HepG2 (cell line): ENCODE measurements around the gene PACC1. TPM values are rescaled to one million over a fixed set of nuclear protein-coding genes. Genes with fewer than 3 reads are reported as not detected.

Experiments
- ATAC-seq: fragments of 200-7000 bp; cut with Tn5 transposase; 3 replicates; pipeline ENCODE4 v1.9.1; 2020; ENCODE audit warnings: mild to moderate bottlenecking, moderate library complexity
- BruUV-seq: library from RNA; stranded (reverse); fragments of 400-500 nt; replicated peaks from 2 replicates; lab custom pipeline; 2021; lab: Mats Ljungman, UMichigan
- CTCF ChIA-PET: fragments of 300-600 bp; formaldehyde crosslinking; extraction: SDS; loops from one replicate; lab custom pipeline; 2021; ENCODE audit warnings: low total read pairs, inconsistent platforms, low intra/inter-chr PET ratio; lab: Yijun Ruan, JAX
- POLR2A ChIA-PET: fragments of 350-600 bp; sonication (Branson Sonifier 250); formaldehyde crosslinking; loops from one replicate; lab custom pipeline; 2020; ENCODE audit warnings: antibody characterized with exemption, inconsistent platforms; lab: Yijun Ruan, JAX
- DNase-seq: peaks from one replicate; pipeline ENCODE4 v3.0.0-alpha.2; 2015; ENCODE audit warnings: low spot score
- FAIRE-seq: peaks from 3 replicates; lab custom pipeline; 2011; peaks lifted over from hg19 to GRCh38; lab: Jason Lieb, UNC
- H2AFZ ChIP-seq: one replicate; pipeline ENCODE4 v1.6.1; 2011; ENCODE audit warnings: low read length, inconsistent platforms
- H3K27ac ChIP-seq: fragments of 300-600 bp; 3 replicates; pipeline ENCODE4 v1.8.0; 2011; ENCODE audit warnings: mixed run types, mild to moderate bottlenecking, mixed read lengths, low read length, inconsistent platforms; ENCODE audit not compliant: insufficient read depth; ENCODE audit errors: extremely low read length
- H3K27me3 ChIP-seq, 2 experiments: fragments of 200-600 bp in 1 of 2; 2 replicates in 1 of 2; 3 replicates in 1 of 2; pipeline versions ENCODE4 v1.6.0 to v1.8.0; 2011; ENCODE audit warnings: low read length in 2 of 2, mild to moderate bottlenecking in 2 of 2, moderate library complexity in 2 of 2, inconsistent platforms in 1 of 2; ENCODE audit not compliant: insufficient read depth in 2 of 2, control insufficient read depth in 1 of 2
- H3K36me3 ChIP-seq, 2 experiments: fragments of 200-600 bp in 1 of 2; replicated peaks in 1 of 2; 2 replicates in 1 of 2; 3 replicates in 1 of 2; pipeline versions ENCODE4 v1.5.1 to v1.8.0; 2011; ENCODE audit warnings: low read length in 2 of 2, inconsistent platforms in 1 of 2; ENCODE audit not compliant: insufficient read depth in 2 of 2, control insufficient read depth in 1 of 2
- H3K4me1 ChIP-seq: 2 replicates; pipeline ENCODE4 v1.5.1; 2012; ENCODE audit warnings: low read length, inconsistent platforms; ENCODE audit not compliant: insufficient read depth
- H3K4me2 ChIP-seq: 2 replicates; pipeline ENCODE4 v1.6.0; 2011; ENCODE audit warnings: low read depth, low read length, inconsistent platforms
- H3K4me3 ChIP-seq, 3 experiments: fragments of 200-600 bp in 1 of 3; sonication (generic), shearing (Covaris generic) in 1 of 3; replicated peaks in 1 of 3; 2 replicates each; pipeline ENCODE4 v1.5.1; 2011 to 2016; ENCODE audit warnings: low read length in 3 of 3, inconsistent platforms in 2 of 3, low read depth in 2 of 3, mild to moderate bottlenecking in 2 of 3, control low read depth in 1 of 3, mixed read lengths in 1 of 3; ENCODE audit not compliant: insufficient read depth in 1 of 3
- H3K79me2 ChIP-seq: one replicate; pipeline ENCODE4 v1.6.1; 2011; ENCODE audit warnings: low read length, inconsistent platforms; ENCODE audit not compliant: insufficient read depth
- H3K9ac ChIP-seq: 2 replicates; pipeline ENCODE4 v1.6.0; 2011; ENCODE audit warnings: mild to moderate bottlenecking, low read depth, low read length, inconsistent platforms; ENCODE audit not compliant: insufficient read depth
- H3K9me3 ChIP-seq: 2 replicates; pipeline ENCODE4 v1.5.1; 2012; ENCODE audit warnings: mild to moderate bottlenecking, low read length
- H4K20me1 ChIP-seq: 2 replicates; pipeline ENCODE4 v1.6.0; 2011; ENCODE audit warnings: inconsistent platforms, mild to moderate bottlenecking, low read length, moderate library complexity; ENCODE audit not compliant: insufficient read depth
- ATM ChIP-seq: fragments of 450-650 bp; IDR thresholded peaks from 2 replicates; pipeline ENCODE4 v1.7.1; 2017; ENCODE audit warnings: mild to moderate bottlenecking, borderline replicate concordance
- CC2D1A ChIP-seq: sonication (generic); formaldehyde crosslinking; IDR thresholded peaks from 2 replicates; pipeline ENCODE4 v1.8.1; 2023; ENCODE audit warnings: mild to moderate bottlenecking, missing genetic modification reagents
- GPN1 ChIP-seq: sonication (generic); formaldehyde crosslinking; IDR thresholded peaks from 2 replicates; pipeline ENCODE4 v1.5.1; 2020; ENCODE audit warnings: missing genetic modification reagents, borderline replicate concordance
- LBX2 ChIP-seq: sonication (generic); formaldehyde crosslinking; IDR thresholded peaks from 2 replicates; pipeline ENCODE4 v1.5.0; 2020; ENCODE audit warnings: missing genetic modification reagents, mild to moderate bottlenecking, borderline replicate concordance
- PREB ChIP-seq: sonication (generic); formaldehyde crosslinking; IDR thresholded peaks from 2 replicates; pipeline ENCODE4 v1.4.0; 2020; ENCODE audit warnings: missing genetic modification reagents
- RFX5 ChIP-seq: IDR thresholded peaks from 2 replicates; pipeline ENCODE4 v1.6.1; 2011; ENCODE audit warnings: low read depth, low read length, improper control_type of control experiment
- SMYD3 ChIP-seq: sonication (generic); formaldehyde crosslinking; IDR thresholded peaks from 2 replicates; pipeline ENCODE4 v1.8.1; 2023; ENCODE audit warnings: mild to moderate bottlenecking, missing genetic modification reagents
- ZFP90 ChIP-seq: sonication (generic); formaldehyde crosslinking; IDR thresholded peaks from 2 replicates; pipeline ENCODE4 v1.8.0; 2022; ENCODE audit warnings: missing genetic modification reagents, mild to moderate bottlenecking, inconsistent platforms, borderline replicate concordance
- ZNF124 ChIP-seq: sonication (generic); formaldehyde crosslinking; IDR thresholded peaks from 2 replicates; pipeline ENCODE4 v1.4.0; 2020; ENCODE audit warnings: missing genetic modification reagents
- ZNF17 ChIP-seq: sonication (generic); formaldehyde crosslinking; IDR thresholded peaks from 2 replicates; pipeline ENCODE4 v1.5.0; 2020; ENCODE audit warnings: mild to moderate bottlenecking, missing genetic modification reagents
- ZNF3 ChIP-seq: IDR thresholded peaks from 2 replicates; pipeline ENCODE4 v1.7.0; 2017; ENCODE audit warnings: inconsistent platforms
- ZNF678 ChIP-seq: sonication (generic); formaldehyde crosslinking; IDR thresholded peaks from 2 replicates; pipeline ENCODE4 v1.4.0; 2020; ENCODE audit warnings: mild to moderate bottlenecking, missing genetic modification reagents
- ZNF740 ChIP-seq: sonication (generic); formaldehyde crosslinking; IDR thresholded peaks from 2 replicates; pipeline ENCODE4 v1.4.0; 2020; ENCODE audit warnings: missing genetic modification reagents
- WGBS: methylation state at CpG from one replicate; pipeline ENCODE4 v1.1.6; 2017; ENCODE audit warnings: low lambda C conversion rate; 5-methylcytosine and 5-hydroxymethylcytosine counted together
- in situ Hi-C: cut with HindIII; loops from 2 replicates; pipeline ENCODE4 v1.10.0; 2017; ENCODE audit warnings: low pct_unique_long_range_greater_than_20kb; ENCODE audit not compliant: extremely low pct_ligation_motif_present
- intact Hi-C: fragments of 100-400 bp; cut with micrococcal nuclease; formaldehyde crosslinking; loops from one replicate; pipeline ENCODE4 v1.10.0; 2022; ENCODE audit not compliant: unreplicated experiment
- polyA plus RNA-seq, 8 experiments: library from polyadenylated mRNA; depleted of rRNA in 3 of 8; stranded (reverse) in 7 of 8; unstranded in 1 of 8; fragments of >200 nt; fragmentation: Illumina TruSeq in 4 of 8; extraction: Trizol in 4 of 8; gene quantifications; 2 replicates each; pipeline versions ENCODE4 v1.2.1 to v1.2.3, GENCODE V29; 2011 to 2016; ENCODE audit warnings: low read depth in 4 of 8, missing spikeins in 1 of 8, mixed read lengths in 1 of 8; ENCODE audit not compliant: insufficient read depth in 1 of 8
- total RNA-seq, 5 experiments: library from RNA; depleted of rRNA; stranded (reverse); fragments of >200 nt; fragmentation: Illumina TruSeq; extraction: Trizol; gene quantifications; 2 replicates each; pipeline ENCODE4 v1.2.3, GENCODE V29; 2016; ENCODE audit warnings: low read depth in 1 of 5

PACC1 gene
- total and polyA plus RNA-seq, 2 of the 13 experiments (the other 11 are each of a cell fraction or from before 2014, with no cell fraction given): 9.4 to 10.7 TPM

GRCh38 chr1:212453156-212453857 lies 38.6 kb upstream of the PACC1 start:
- WGBS: 28% methylated on average over 5 of the region's 12 CpGs
- TF ChIP-seq ZNF740 (CRISPR knock-in tag) (no peak), ZNF3 (CRISPR knock-in tag) (no peak), CC2D1A (no peak), GPN1 (CRISPR knock-in tag) (no peak), RFX5 (no peak), ZNF17 (no peak), ZNF678 (no peak), ZFP90 (CRISPR knock-in tag) (no peak), LBX2 (CRISPR knock-in tag) (no peak), SMYD3 (no peak), PREB (no peak), ATM (no peak), ZNF124 (CRISPR knock-in tag) (no peak)
- H3K79me2 ChIP-seq: no peaks in the 10 kb centered on the region
- H2AFZ ChIP-seq: no peak overlapping the region
- no peak overlapping the region for H3K4me2 ChIP-seq
- peaks cover 7% of the 10 kb centered on the region; the same call in 1 of the 2 replicates for H3K9me3 ChIP-seq
- H4K20me1 ChIP-seq: no peaks in the 10 kb centered on the region
- no TSS peak for BruUV-seq
- H3K27ac ChIP-seq: no peak overlapping the region
- intact Hi-C loops (no loop called here), in situ Hi-C loops (loop anchor here (10.0 kb wide), 1 partner anchor 89 kb away; no protein-coding TSS in a partner anchor)
- FAIRE-seq: no peak
- ChIA-PET POLR2A (no interaction called here), CTCF (no interaction called here)
- H3K9ac ChIP-seq: no peak overlapping the region
- H3K36me3 ChIP-seq: no peaks in the 10 kb centered on the region
- H3K27me3 ChIP-seq: no peaks in the 10 kb centered on the region
- peaks cover 12% of the 10 kb centered on the region; the same call in 1 of the 2 replicates for H3K4me1 ChIP-seq
- no peak for ATAC-seq
- DNase-seq: no peak
- no peak overlapping the region for H3K4me3 ChIP-seq
